ENCODE results near the gene CDC42BPB.

CDC42BPB gene

GRCh38 chr14:102914474-102915291, 142.7 kb downstream of the CDC42BPB start:
- peak; percentile 69 for DNase-seq (ENCODE audit: low spot score)

GRCh38 chr14:102913341-102914211, 143.8 kb downstream of the CDC42BPB start:
- no peak for DNase-seq (ENCODE audit: low spot score)

GRCh38 chr14:102911991-102912761, 145.2 kb downstream of the CDC42BPB start:
- no peak for DNase-seq (ENCODE audit: low spot score)

- no peak for DNase-seq (ENCODE audit: low spot score)
Observed at GRCh38 chr14:102911541-102911951, 145.8 kb downstream of the CDC42BPB start.

- no peak for DNase-seq (ENCODE audit: low spot score)
Observed at GRCh38 chr14:102910442-102910841, 146.9 kb downstream of the CDC42BPB start.

- DNase-seq (ENCODE audit: low spot score): no peak
Observed at GRCh38 chr14:102909911-102910310, 147.4 kb downstream of the CDC42BPB start.

GRCh38 chr14:102909462-102909861, 147.9 kb downstream of the CDC42BPB start:
- DNase-seq (ENCODE audit: low spot score): no peak

GRCh38 chr14:102908766-102909455, 148.4 kb downstream of the CDC42BPB start:
- DNase-seq (ENCODE audit: low spot score): no peak

- DNase-seq (ENCODE audit: low spot score): no peak
Observed at GRCh38 chr14:102907980-102908730, 149.2 kb downstream of the CDC42BPB start.

- DNase-seq (ENCODE audit: low spot score): no peak
Observed at GRCh38 chr14:102907303-102907844, 150.0 kb downstream of the CDC42BPB start.

GRCh38 chr14:102906616-102907302, 150.6 kb downstream of the CDC42BPB start:
- DNase-seq (ENCODE audit: low spot score): no peak

GRCh38 chr14:102905116-102906108, 151.9 kb downstream of the CDC42BPB start:
- no peak for DNase-seq (ENCODE audit: low spot score)

GRCh38 chr14:102903889-102904512, 153.3 kb downstream of the CDC42BPB start:
- DNase-seq (ENCODE audit: low spot score): no peak

GRCh38 chr14:102903248-102903888, 154.0 kb downstream of the CDC42BPB start:
- DNase-seq (ENCODE audit: low spot score): no peak

- DNase-seq (ENCODE audit: low spot score): no peak
Observed at GRCh38 chr14:102902523-102903247, 154.7 kb downstream of the CDC42BPB start.

GRCh38 chr14:102902086-102902485, 155.3 kb downstream of the CDC42BPB start:
- no peak for DNase-seq (ENCODE audit: low spot score)

- DNase-seq (ENCODE audit: low spot score): peak; percentile 91
Observed at GRCh38 chr14:102901633-102902032, 155.7 kb downstream of the CDC42BPB start.
